HepG2 (cell line): ENCODE data around the gene SATB2. TPM values are rescaled to one million over a fixed set of nuclear protein-coding genes. Genes with fewer than 3 reads are reported as not detected.

Experiments
- ATAC-seq: fragments of 200-7000 bp; cut with Tn5 transposase; 3 replicates; pipeline ENCODE4 v1.9.1; 2020; ENCODE audit warnings: mild to moderate bottlenecking, moderate library complexity
- BruUV-seq: library from RNA; stranded (reverse); fragments of 400-500 nt; replicated peaks from 2 replicates; lab custom pipeline; 2021; lab: Mats Ljungman, UMichigan
- CTCF ChIA-PET: fragments of 300-600 bp; formaldehyde crosslinking; extraction: SDS; loops from one replicate; lab custom pipeline; 2021; ENCODE audit warnings: low total read pairs, inconsistent platforms, low intra/inter-chr PET ratio; lab: Yijun Ruan, JAX
- POLR2A ChIA-PET: fragments of 350-600 bp; sonication (Branson Sonifier 250); formaldehyde crosslinking; loops from one replicate; lab custom pipeline; 2020; ENCODE audit warnings: antibody characterized with exemption, inconsistent platforms; lab: Yijun Ruan, JAX
- DNase-seq: peaks from one replicate; pipeline ENCODE4 v3.0.0-alpha.2; 2015; ENCODE audit warnings: low spot score
- FAIRE-seq: peaks from 3 replicates; lab custom pipeline; 2011; peaks lifted over from hg19 to GRCh38; lab: Jason Lieb, UNC
- H2AFZ ChIP-seq: one replicate; pipeline ENCODE4 v1.6.1; 2011; ENCODE audit warnings: low read length, inconsistent platforms
- H3K27ac ChIP-seq: fragments of 300-600 bp; 3 replicates; pipeline ENCODE4 v1.8.0; 2011; ENCODE audit warnings: mixed run types, mild to moderate bottlenecking, mixed read lengths, low read length, inconsistent platforms; ENCODE audit not compliant: insufficient read depth; ENCODE audit errors: extremely low read length
- H3K27me3 ChIP-seq, 2 experiments: fragments of 200-600 bp in 1 of 2; 2 replicates in 1 of 2; 3 replicates in 1 of 2; pipeline versions ENCODE4 v1.6.0 to v1.8.0; 2011; ENCODE audit warnings: low read length in 2 of 2, mild to moderate bottlenecking in 2 of 2, moderate library complexity in 2 of 2, inconsistent platforms in 1 of 2; ENCODE audit not compliant: insufficient read depth in 2 of 2, control insufficient read depth in 1 of 2
- H3K36me3 ChIP-seq, 2 experiments: fragments of 200-600 bp in 1 of 2; replicated peaks in 1 of 2; 2 replicates in 1 of 2; 3 replicates in 1 of 2; pipeline versions ENCODE4 v1.5.1 to v1.8.0; 2011; ENCODE audit warnings: low read length in 2 of 2, inconsistent platforms in 1 of 2; ENCODE audit not compliant: insufficient read depth in 2 of 2, control insufficient read depth in 1 of 2
- H3K4me1 ChIP-seq: 2 replicates; pipeline ENCODE4 v1.5.1; 2012; ENCODE audit warnings: low read length, inconsistent platforms; ENCODE audit not compliant: insufficient read depth
- H3K4me2 ChIP-seq: 2 replicates; pipeline ENCODE4 v1.6.0; 2011; ENCODE audit warnings: low read depth, low read length, inconsistent platforms
- H3K4me3 ChIP-seq, 3 experiments: fragments of 200-600 bp in 1 of 3; sonication (generic), shearing (Covaris generic) in 1 of 3; replicated peaks in 1 of 3; 2 replicates each; pipeline ENCODE4 v1.5.1; 2011 to 2016; ENCODE audit warnings: low read length in 3 of 3, inconsistent platforms in 2 of 3, low read depth in 2 of 3, mild to moderate bottlenecking in 2 of 3, control low read depth in 1 of 3, mixed read lengths in 1 of 3; ENCODE audit not compliant: insufficient read depth in 1 of 3
- H3K79me2 ChIP-seq: one replicate; pipeline ENCODE4 v1.6.1; 2011; ENCODE audit warnings: low read length, inconsistent platforms; ENCODE audit not compliant: insufficient read depth
- H3K9ac ChIP-seq: 2 replicates; pipeline ENCODE4 v1.6.0; 2011; ENCODE audit warnings: mild to moderate bottlenecking, low read depth, low read length, inconsistent platforms; ENCODE audit not compliant: insufficient read depth
- H3K9me3 ChIP-seq: 2 replicates; pipeline ENCODE4 v1.5.1; 2012; ENCODE audit warnings: mild to moderate bottlenecking, low read length
- H4K20me1 ChIP-seq: 2 replicates; pipeline ENCODE4 v1.6.0; 2011; ENCODE audit warnings: inconsistent platforms, mild to moderate bottlenecking, low read length, moderate library complexity; ENCODE audit not compliant: insufficient read depth
- CHD4 ChIP-seq: fragments of 200-600 bp; sonication (generic); IDR thresholded peaks from 2 replicates; pipeline ENCODE4 v1.7.0; 2017; ENCODE audit warnings: mild to moderate bottlenecking, low read length, borderline replicate concordance
- FOXK2 ChIP-seq: fragments of 450-650 bp; IDR thresholded peaks from 2 replicates; pipeline ENCODE4 v1.6.1; 2016
- GLMP ChIP-seq: sonication (generic); formaldehyde crosslinking; IDR thresholded peaks from 2 replicates; pipeline ENCODE4 v1.9.0; 2021; ENCODE audit warnings: missing genetic modification reagents, mild to moderate bottlenecking, borderline replicate concordance
- GZF1 ChIP-seq: sonication (generic); formaldehyde crosslinking; IDR thresholded peaks from 2 replicates; pipeline ENCODE4 v1.5.1; 2020; ENCODE audit warnings: mild to moderate bottlenecking, missing genetic modification reagents
- RFX5 ChIP-seq: IDR thresholded peaks from 2 replicates; pipeline ENCODE4 v1.6.1; 2011; ENCODE audit warnings: low read depth, low read length, improper control_type of control experiment
- RXRA ChIP-seq: sonication (generic); formaldehyde crosslinking; IDR thresholded peaks from 2 replicates; pipeline ENCODE4 v1.5.1; 2020; ENCODE audit warnings: missing genetic modification reagents
- SATB2 ChIP-seq: sonication (generic); formaldehyde crosslinking; IDR thresholded peaks from 2 replicates; pipeline ENCODE4 v1.5.0; 2020; ENCODE audit warnings: missing genetic modification reagents
- SNAPC5 ChIP-seq: sonication (generic); formaldehyde crosslinking; IDR thresholded peaks from 2 replicates; pipeline ENCODE4 v1.8.1; 2023; ENCODE audit warnings: mild to moderate bottlenecking, missing genetic modification reagents, borderline replicate concordance
- TCF7 ChIP-seq: sonication (generic); IDR thresholded peaks from 2 replicates; pipeline ENCODE4 v1.6.1; 2016; ENCODE audit warnings: antibody characterized with exemption, low read depth
- ZNF160 ChIP-seq: sonication (generic); formaldehyde crosslinking; IDR thresholded peaks from 2 replicates; pipeline ENCODE4 v1.8.0; 2022; ENCODE audit warnings: mild to moderate bottlenecking, inconsistent platforms, missing genetic modification reagents
- ZNF264 ChIP-seq: sonication (generic); formaldehyde crosslinking; IDR thresholded peaks from 2 replicates; pipeline ENCODE4 v1.4.0; 2020; ENCODE audit warnings: missing genetic modification reagents
- ZNF335 ChIP-seq: sonication (generic); formaldehyde crosslinking; IDR thresholded peaks from 2 replicates; pipeline ENCODE4 v1.4.0; 2020; ENCODE audit warnings: missing genetic modification reagents
- ZNF766 ChIP-seq: sonication (generic); formaldehyde crosslinking; IDR thresholded peaks from 2 replicates; pipeline ENCODE4 v1.5.0; 2020; ENCODE audit warnings: missing genetic modification reagents, borderline replicate concordance
- WGBS: methylation state at CpG from one replicate; pipeline ENCODE4 v1.1.6; 2017; ENCODE audit warnings: low lambda C conversion rate; 5-methylcytosine and 5-hydroxymethylcytosine counted together
- in situ Hi-C: cut with HindIII; loops from 2 replicates; pipeline ENCODE4 v1.10.0; 2017; ENCODE audit warnings: low pct_unique_long_range_greater_than_20kb; ENCODE audit not compliant: extremely low pct_ligation_motif_present
- intact Hi-C: fragments of 100-400 bp; cut with micrococcal nuclease; formaldehyde crosslinking; loops from one replicate; pipeline ENCODE4 v1.10.0; 2022; ENCODE audit not compliant: unreplicated experiment
- polyA plus RNA-seq, 8 experiments: library from polyadenylated mRNA; depleted of rRNA in 3 of 8; stranded (reverse) in 7 of 8; unstranded in 1 of 8; fragments of >200 nt; fragmentation: Illumina TruSeq in 4 of 8; extraction: Trizol in 4 of 8; gene quantifications; 2 replicates each; pipeline versions ENCODE4 v1.2.1 to v1.2.3, GENCODE V29; 2011 to 2016; ENCODE audit warnings: low read depth in 4 of 8, missing spikeins in 1 of 8, mixed read lengths in 1 of 8; ENCODE audit not compliant: insufficient read depth in 1 of 8
- total RNA-seq, 5 experiments: library from RNA; depleted of rRNA; stranded (reverse); fragments of >200 nt; fragmentation: Illumina TruSeq; extraction: Trizol; gene quantifications; 2 replicates each; pipeline ENCODE4 v1.2.3, GENCODE V29; 2016; ENCODE audit warnings: low read depth in 1 of 5

Gene SATB2
- total and polyA plus RNA-seq, 2 of the 13 experiments (the other 11 are each of a cell fraction or from before 2014, with no cell fraction given) = 2.5 to 5.5 TPM

- H3K4me2 ChIP-seq = no peak overlapping the region
- no peak overlapping the region for H2AFZ ChIP-seq
- intact Hi-C loops = no loop called here
- no peaks in the 10 kb centered on the region for H3K27me3 ChIP-seq
- TF ChIP-seq RFX5 (no peak), SATB2 (CRISPR knock-in tag) (no peak), ZNF335 (CRISPR knock-in tag) (no peak), FOXK2 (no peak), CHD4 (no peak), TCF7 (no peak), RXRA (CRISPR knock-in tag) (no peak), ZNF264 (no peak), GLMP (no peak), ZNF160 (no peak), GZF1 (CRISPR knock-in tag) (no peak), ZNF766 (CRISPR knock-in tag) (no peak), SNAPC5 (no peak)
- H3K4me3 ChIP-seq = no peak overlapping the region
- H3K9me3 ChIP-seq = no peaks in the 10 kb centered on the region
- no peaks in the 10 kb centered on the region for H3K36me3 ChIP-seq
- no peak overlapping the region for H3K27ac ChIP-seq
- ChIA-PET POLR2A (no interaction called here), CTCF (no interaction called here)
- in situ Hi-C loops = no loop called here
- DNase-seq (no peak), ATAC-seq (no peak), FAIRE-seq (no peak)
- H4K20me1 ChIP-seq = no peaks in the 10 kb centered on the region
- no peaks in the 10 kb centered on the region for H3K79me2 ChIP-seq
- no peaks in the 10 kb centered on the region for H3K4me1 ChIP-seq
- no peak overlapping the region for H3K9ac ChIP-seq
- WGBS = 76% methylated on average over 6 of the region's 6 CpGs
- BruUV-seq = no TSS peak
Measured at GRCh38 chr2:199309973-199310372, 147.8 kb downstream of the SATB2 start.
